ENCODE data around the gene FGF23. TPM values are rescaled to one million over a fixed set of nuclear protein-coding genes. Genes with fewer than 3 reads are reported as not detected.

The FGF23 gene
- polyA plus RNA-seq, 1 donor (not counting 4 experiments of a cell fraction or from before 2014, with no cell fraction given), result not detected

DNA sequence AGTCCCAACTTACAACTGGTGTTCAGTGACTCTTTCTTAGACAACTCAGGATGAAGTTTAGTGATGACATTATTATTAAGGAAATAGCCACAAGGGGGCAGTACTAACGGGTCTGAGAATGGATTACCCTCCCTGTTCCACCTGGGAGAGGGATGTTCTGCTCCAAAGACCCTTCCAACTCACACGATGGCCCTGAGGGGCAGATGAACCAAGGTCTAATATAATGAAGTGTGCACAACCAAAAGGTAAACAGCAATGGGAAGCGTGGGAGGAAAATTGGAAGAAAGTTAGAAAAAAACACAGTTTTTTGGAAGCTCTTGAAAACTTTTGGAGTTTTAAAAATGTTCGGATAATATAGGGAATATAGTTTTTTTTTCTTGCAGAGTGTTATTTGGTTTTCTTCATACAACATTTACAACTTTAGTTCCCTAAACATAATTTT, 42.1 kb upstream of the FGF23 start:
- no peaks in the 10 kb centered on the region for H3K9me3 ChIP-seq (ENCODE audit: control insufficient read depth, low read depth, low read length)
- H4K20me1 ChIP-seq (ENCODE audit: control insufficient read depth, extremely low read depth, insufficient read depth, low read length), result no peaks in the 10 kb centered on the region
- H3K4me2 ChIP-seq (ENCODE audit: control insufficient read depth, extremely low read depth, insufficient read depth, low read depth, low read length), result no peak overlapping the region
- peak; percentile 52 to 72 (median 68) for TF ChIP-seq CTCF (optimal IDR thresholded peaks at IDR 0.05 in 1 of 3, IDR thresholded peaks at IDR 0.05 in 1 of 3, conservative IDR thresholded peaks at IDR 0.05 in 1 of 3; ENCODE audit: extremely low read depth in 1 of 3, insufficient read depth in 2 of 3, low read length in 3 of 3)
- TF ChIP-seq EZH2 (IDR thresholded peaks at IDR 0.05; ENCODE audit: low read length), result no peak
- H3K9me1 ChIP-seq (ENCODE audit: control insufficient read depth, extremely low read depth, insufficient read depth, low read length), result no peaks in the 10 kb centered on the region
- no peak overlapping the region for H2AFZ ChIP-seq (ENCODE audit: control insufficient read depth, low read length)
- FAIRE-seq (peak; percentile 70), DNase-seq (ENCODE audit: low read depth, low spot score) (peak; percentile 23)
- H3K4me1 ChIP-seq (ENCODE audit: control insufficient read depth, extremely low read depth, insufficient read depth, low read length), result no peaks in the 10 kb centered on the region
- no peak overlapping the region for H3K4me3 ChIP-seq (ENCODE audit: control insufficient read depth in 2 of 3, extremely low read depth in 1 of 3, insufficient read depth in 2 of 3, low read depth in 1 of 3, low read length in 3 of 3)
- peaks cover 14% of the 10 kb centered on the region for H3K27me3 ChIP-seq (ENCODE audit: control insufficient read depth, extremely low read depth, insufficient read depth, low read length)
- H3K9ac ChIP-seq (ENCODE audit: control insufficient read depth, extremely low read depth, insufficient read depth, low read length), result no peak overlapping the region
- dilution Hi-C loops (cut with MboI; ENCODE audit: extremely low pct_ligation_motif_present, low sequenced_read_pairs), result no loop called here
- no peaks in the 10 kb centered on the region for H3K79me2 ChIP-seq (ENCODE audit: control insufficient read depth, insufficient read depth, low read length)
- no peaks in the 10 kb centered on the region for H3K36me3 ChIP-seq (ENCODE audit: control insufficient read depth in 2 of 2, extremely low read depth in 1 of 2, insufficient read depth in 2 of 2, low read length in 2 of 2)
- no peak overlapping the region for H3K27ac ChIP-seq (ENCODE audit: control insufficient read depth, insufficient read depth, low read length)

DNA sequence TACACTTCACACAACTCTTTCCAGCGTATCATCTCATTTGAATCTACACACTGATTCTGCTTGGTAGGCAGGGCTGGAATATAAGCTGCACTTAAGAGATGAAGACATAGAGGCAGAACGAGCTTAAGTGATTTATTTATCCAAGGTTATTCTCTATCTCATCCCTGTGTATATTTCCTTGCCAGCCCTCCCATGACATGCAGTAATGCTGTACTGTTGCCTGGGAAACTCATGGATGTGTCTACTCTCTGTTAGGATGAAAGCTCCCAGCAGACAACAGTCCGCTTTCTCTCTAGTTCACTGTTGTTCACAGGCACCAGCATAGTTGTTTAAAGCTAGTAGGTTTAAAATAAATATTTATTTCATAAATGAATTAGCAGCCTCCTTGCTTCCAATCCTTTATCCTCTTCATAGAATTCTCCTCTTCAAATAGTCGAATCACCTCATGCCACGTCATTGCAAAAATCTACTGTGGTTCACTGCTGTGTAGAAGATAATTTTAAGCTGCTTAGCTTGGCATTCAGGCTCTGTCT, 40.7 kb upstream of the FGF23 start:
- Histone ChIP-seq H3K27ac (ENCODE audit: control insufficient read depth, insufficient read depth, low read length) (no peak overlapping the region), H3K9me3 (ENCODE audit: control insufficient read depth, low read depth, low read length) (no peaks in the 10 kb centered on the region), H3K79me2 (ENCODE audit: control insufficient read depth, insufficient read depth, low read length) (no peaks in the 10 kb centered on the region), H3K4me2 (ENCODE audit: control insufficient read depth, extremely low read depth, insufficient read depth, low read depth, low read length) (no peak overlapping the region), H4K20me1 (ENCODE audit: control insufficient read depth, extremely low read depth, insufficient read depth, low read length) (no peaks in the 10 kb centered on the region), H3K4me1 (ENCODE audit: control insufficient read depth, extremely low read depth, insufficient read depth, low read length) (no peaks in the 10 kb centered on the region), H3K36me3 (ENCODE audit: control insufficient read depth in 2 of 2, extremely low read depth in 1 of 2, insufficient read depth in 2 of 2, low read length in 2 of 2) (no peaks in the 10 kb centered on the region), H3K4me3 (ENCODE audit: control insufficient read depth in 2 of 3, extremely low read depth in 1 of 3, insufficient read depth in 2 of 3, low read depth in 1 of 3, low read length in 3 of 3) (no peak overlapping the region), H2AFZ (ENCODE audit: control insufficient read depth, low read length) (no peak overlapping the region), H3K27me3 (ENCODE audit: control insufficient read depth, extremely low read depth, insufficient read depth, low read length) (peaks cover 21% of the 10 kb centered on the region), H3K9me1 (ENCODE audit: control insufficient read depth, extremely low read depth, insufficient read depth, low read length) (no peaks in the 10 kb centered on the region), H3K9ac (ENCODE audit: control insufficient read depth, extremely low read depth, insufficient read depth, low read length) (no peak overlapping the region)
- TF ChIP-seq CTCF (optimal IDR thresholded peaks at IDR 0.05 in 1 of 3, IDR thresholded peaks at IDR 0.05 in 1 of 3, conservative IDR thresholded peaks at IDR 0.05 in 1 of 3; ENCODE audit: extremely low read depth in 1 of 3, insufficient read depth in 2 of 3, low read length in 3 of 3), result no peak
- TF ChIP-seq EZH2 (IDR thresholded peaks at IDR 0.05; ENCODE audit: low read length), result no peak
- FAIRE-seq (no peak), DNase-seq (ENCODE audit: low read depth, low spot score) (no peak)
- dilution Hi-C loops (cut with MboI; ENCODE audit: extremely low pct_ligation_motif_present, low sequenced_read_pairs), result no loop called here
